Spleen (tissue), 11 donors: ENCODE measurements around the gene AP1B1. TPM values are rescaled to one million over a fixed set of nuclear protein-coding genes. Genes with fewer than 3 reads are reported as not detected.

Experiments used
- DNase-seq: peaks from one replicate; pipeline ENCODE4 v3.0.0-alpha.2; 2020
- H3K27ac ChIP-seq, 8 donors: fragments of 200-600 bp; sonication (generic) in 7 of 8; 1 replicate in 4 of 8; 2 replicates in 4 of 8; pipeline versions ENCODE4 v1.5.0 to v1.8.0; 2016 to 2021; ENCODE audit warnings: inconsistent platforms in 4 of 8, mild to moderate bottlenecking in 4 of 8, moderate library complexity in 1 of 8
- H3K27me3 ChIP-seq, 7 donors: fragments of 200-600 bp; sonication (generic) in 6 of 7; replicated peaks in 1 of 7; 1 replicate in 4 of 7; 2 replicates in 3 of 7; pipeline versions ENCODE4 v1.5.0 to v1.8.0; 2016 to 2021; ENCODE audit warnings: inconsistent platforms in 3 of 7, mild to moderate bottlenecking in 1 of 7
- H3K36me3 ChIP-seq, 6 donors: fragments of 200-600 bp; sonication (generic) in 5 of 6; 1 replicate in 4 of 6; 2 replicates in 2 of 6; pipeline versions ENCODE4 v1.5.0 to v1.8.0; 2016 to 2021; ENCODE audit warnings: inconsistent platforms in 2 of 6
- H3K4me1 ChIP-seq, 6 donors: fragments of 200-600 bp; sonication (generic) in 5 of 6; 1 replicate in 3 of 6; 2 replicates in 3 of 6; pipeline versions ENCODE4 v1.5.0 to v1.8.0; 2016 to 2021; ENCODE audit warnings: inconsistent platforms in 3 of 6
- H3K4me3 ChIP-seq, 8 donors: fragments of 200-600 bp; sonication (generic) in 7 of 8; 1 replicate in 4 of 8; 2 replicates in 4 of 8; pipeline versions ENCODE4 v1.5.0 to v1.8.0; 2016 to 2021; ENCODE audit warnings: inconsistent platforms in 4 of 8, mild to moderate bottlenecking in 4 of 8, moderate library complexity in 2 of 8
- H3K9me3 ChIP-seq, 8 donors: fragments of 200-600 bp; sonication (generic) in 7 of 8; 1 replicate in 4 of 8; 2 replicates in 4 of 8; pipeline versions ENCODE4 v1.5.0 to v1.8.0; 2016 to 2021; ENCODE audit warnings: inconsistent platforms in 4 of 8
- CTCF ChIP-seq, 11 experiments: fragments of 200-600 bp in 7 of 11; fragments of 450-650 bp in 4 of 11; sonication (generic) in 4 of 11; IDR thresholded peaks in 8 of 11; conservative IDR thresholded peaks in 3 of 11; 1 replicate in 7 of 11; 2 replicates in 4 of 11; pipeline versions ENCODE4 v1.4.0 to v1.8.0; 2016 to 2021; ENCODE audit warnings: antibody characterized with exemption in 11 of 11, inconsistent platforms in 4 of 11, mild to moderate bottlenecking in 1 of 11
- POLR2A ChIP-seq, 3 donors: fragments of 450-650 bp; IDR thresholded peaks; one replicate each; pipeline ENCODE4 v1.5.1; 2017; ENCODE audit warnings: antibody characterized with exemption in 3 of 3, mild to moderate bottlenecking in 1 of 3
- POLR2AphosphoS5 ChIP-seq, 3 donors: sonication (generic); formaldehyde crosslinking; IDR thresholded peaks; one replicate each; pipeline ENCODE4 v1.5.1; 2017; ENCODE audit warnings: antibody characterized with exemption in 3 of 3
- WGBS, 5 donors: extraction: QIAGEN DNeasy Blood & Tissue Kit in 3 of 5; methylation state at CpG; one replicate each; pipeline versions ENCODE4 v1.1.5 to v1.1.7; 2013 to 2018; 5-methylcytosine and 5-hydroxymethylcytosine counted together
- intact Hi-C: fragments of 100-400 bp; cut with DNase I; formaldehyde crosslinking; loops from one replicate; pipeline ENCODE4 v1.15.0; 2023; ENCODE audit warnings: low total_unique reads
- polyA plus RNA-seq, 3 donors: library from polyadenylated mRNA; stranded (reverse); fragments of 200-250 nt; gene quantifications; one replicate each; pipeline ENCODE4 v1.2.1, GENCODE V29; 2013
- total RNA-seq, 7 donors: library from RNA; depleted of rRNA in 3 of 7; stranded (reverse); fragments of >200 nt in 3 of 7; fragmentation: NEBNext Ultra II Directional in 4 of 7; extraction: Animal tissue kit (Norgen Biotek cat#: 25700) in 4 of 7; gene quantifications; one replicate each; pipeline versions ENCODE4 v1.1.0 to v1.2.1, GENCODE V29; 2016 to 2021
- donor health status: healthy with polysubstance abuse.
- donor health status: DM: no; HTN: no; CAD: no; lungs with moderate emphysema.
- donor health status: DM: no; HTN: no; CAD: no.
- donor health status: Bipolar disorder and iron deficiency.
- donor health status: healthy.
- donor health status: DM: no; HTN: no; CAD: no.
- donor health status: DM: yes; HTN: yes; CAD: no.

The AP1B1 gene
- total and polyA plus RNA-seq, 10 donors: 43.3 to 150 (median 110) TPM

- H3K27ac ChIP-seq: no peak overlapping the region
- peaks cover 0 to 100% (median 100%) of the 10 kb centered on the region in 6 donors for H3K36me3 ChIP-seq
- H3K27me3 ChIP-seq: no peaks in the 10 kb centered on the region
- intact Hi-C loops: no loop called here
- no peak for DNase-seq
- H3K4me1 ChIP-seq: peaks cover 0 to 11% (median 2%) of the 10 kb centered on the region in 6 donors
- H3K9me3 ChIP-seq: no peaks in the 10 kb centered on the region
- no peak overlapping the region for H3K4me3 ChIP-seq
- TF ChIP-seq POLR2AphosphoS5 (IDR thresholded peaks at IDR 0.05): no peak
- no peak for TF ChIP-seq CTCF (IDR thresholded peaks at IDR 0.05 in 8 of 11, conservative IDR thresholded peaks at IDR 0.05 in 3 of 11)
- no peak for TF ChIP-seq POLR2A (IDR thresholded peaks at IDR 0.05)
- WGBS, 5 donors: 84 to 96% (median 96%) methylated on average over 6 of the region's 6 CpGs
These were observed 50.0 kb downstream of the AP1B1 start for GRCh38 chr22:29338398-29338797.

- TF ChIP-seq POLR2AphosphoS5 (IDR thresholded peaks at IDR 0.05): no peak
- no peak for TF ChIP-seq POLR2A (IDR thresholded peaks at IDR 0.05)
- TF ChIP-seq CTCF (IDR thresholded peaks at IDR 0.05 in 8 of 11, conservative IDR thresholded peaks at IDR 0.05 in 3 of 11): no peak
- 78 to 86% (median 85%) methylated on average over 12 of the region's 12 CpGs for WGBS, 5 donors
- peaks cover 0 to 100% (median 100%) of the 10 kb centered on the region in 6 donors for H3K36me3 ChIP-seq
These were observed 50.6 kb downstream of the AP1B1 start for GRCh38 chr22:29337631-29338284.

GRCh38 chr22:29336751-29337490 lies 51.4 kb downstream of the AP1B1 start:
- peaks cover 0 to 100% (median 100%) of the 10 kb centered on the region in 6 donors for H3K36me3 ChIP-seq
- 79 to 87% (median 84%) methylated on average over 14 of the region's 14 CpGs for WGBS, 5 donors
- intact Hi-C loops: no loop called here
- H3K9me3 ChIP-seq: no peaks in the 10 kb centered on the region
- no peak overlapping the region for H3K4me3 ChIP-seq
- H3K27ac ChIP-seq: peak overlapping the region in 6 of 8 donors; percentile 14 to 60 (median 51)
- DNase-seq: no peak
- no peaks in the 10 kb centered on the region for H3K27me3 ChIP-seq
- TF ChIP-seq POLR2A (IDR thresholded peaks at IDR 0.05): no peak
- TF ChIP-seq POLR2AphosphoS5 (IDR thresholded peaks at IDR 0.05): peak in 2 of 3 donors; percentile 20 to 33
- TF ChIP-seq CTCF (IDR thresholded peaks at IDR 0.05 in 8 of 11, conservative IDR thresholded peaks at IDR 0.05 in 3 of 11): no peak
- H3K4me1 ChIP-seq: peaks cover 0 to 11% (median 2%) of the 10 kb centered on the region in 6 donors

More at GRCh38 chr22:29337631-29338284, 50.6 kb downstream of the AP1B1 start:
- Histone ChIP-seq H3K9me3 (no peaks in the 10 kb centered on the region), H3K27ac (peak overlapping the region in 5 of 8 donors; percentile 21 to 60 (median 56)), H3K4me1 (peaks cover 0 to 11% (median 2%) of the 10 kb centered on the region in 6 donors), H3K27me3 (no peaks in the 10 kb centered on the region), H3K4me3 (no peak overlapping the region)
- intact Hi-C loops: no loop called here
- no peak for DNase-seq

- Histone ChIP-seq H3K4me1 (peaks cover 0 to 20% (median 8%) of the 10 kb centered on the region in 6 donors), H3K36me3 (peaks cover 0 to 100% (median 100%) of the 10 kb centered on the region in 6 donors), H3K27me3 (no peaks in the 10 kb centered on the region), H3K27ac (no peak overlapping the region), H3K4me3 (no peak overlapping the region), H3K9me3 (no peaks in the 10 kb centered on the region)
- WGBS, 5 donors: 93 to 96% (median 93%) methylated on average over 11 of the region's 11 CpGs
- intact Hi-C loops: no loop called here
- DNase-seq: no peak
- TF ChIP-seq POLR2AphosphoS5 (IDR thresholded peaks at IDR 0.05): peak in 1 of 3 donors; percentile 27
- TF ChIP-seq POLR2A (IDR thresholded peaks at IDR 0.05): no peak
These were observed 52.7 kb downstream of the AP1B1 start for GRCh38 chr22:29335656-29336055.
